IMR-90 (cell line): Measurements from ENCODE around the gene UBE2B. TPM values are rescaled to one million over a fixed set of nuclear protein-coding genes. Genes with fewer than 3 reads are reported as not detected.

Experiments
- ATAC-seq: fragments of 200-7000 bp; cut with Tn5 transposase; 2 replicates; pipeline ENCODE4 v1.9.1; 2020; ENCODE audit warnings: low read depth, mild to moderate bottlenecking, moderate library complexity
- BruUV-seq: library from RNA; stranded (reverse); fragments of 400-500 nt; replicated peaks from 2 replicates; lab custom pipeline; 2021; lab: Mats Ljungman, UMichigan
- CTCF ChIA-PET: fragments of 300-600 bp; formaldehyde crosslinking; extraction: SDS; loops from one replicate; lab custom pipeline; 2021; ENCODE audit warnings: antibody characterized with exemption; lab: Yijun Ruan, JAX
- POLR2A ChIA-PET: fragments of 300-600 bp; sonication (Branson Sonifier 250); formaldehyde crosslinking; loops from one replicate; lab custom pipeline; 2022; ENCODE audit warnings: antibody characterized with exemption; ENCODE audit not compliant: unreplicated experiment; lab: Charles Lee
- DNase-seq: peaks from one replicate; pipeline ENCODE4 v3.0.0; 2013
- H2AFZ ChIP-seq: replicated peaks from 2 replicates; pipeline ENCODE3; 2013; ENCODE audit warnings: low read length, mild to moderate bottlenecking; ENCODE audit not compliant: poor library complexity
- H2AK5ac ChIP-seq: 2 replicates; pipeline ENCODE4 v1.6.1; 2013; ENCODE audit warnings: low read depth, low read length, inconsistent platforms
- H2AK9ac ChIP-seq: replicated peaks from 2 replicates; pipeline ENCODE3; 2013; ENCODE audit warnings: mild to moderate bottlenecking, low read depth, low read length, moderate library complexity; ENCODE audit not compliant: poor library complexity
- H2BK120ac ChIP-seq: 2 replicates; pipeline ENCODE4 v1.6.1; 2013; ENCODE audit warnings: low read depth, low read length, inconsistent platforms
- H2BK15ac ChIP-seq: 3 replicates; pipeline ENCODE4 v1.6.1; 2013; ENCODE audit warnings: low read depth, low read length, inconsistent platforms
- H2BK20ac ChIP-seq: 2 replicates; pipeline ENCODE4 v1.6.1; 2013; ENCODE audit warnings: low read depth, mild to moderate bottlenecking, inconsistent platforms, low read length, moderate library complexity
- H2BK5ac ChIP-seq: 2 replicates; pipeline ENCODE4 v1.6.1; 2013; ENCODE audit warnings: mild to moderate bottlenecking, low read depth, low read length, inconsistent platforms; ENCODE audit not compliant: poor library complexity, severe bottlenecking
- H3K14ac ChIP-seq: replicated peaks from 2 replicates; pipeline ENCODE4 v1.6.1; 2013; ENCODE audit warnings: low read depth, low read length, inconsistent platforms
- H3K18ac ChIP-seq: 2 replicates; pipeline ENCODE4 v1.6.1; 2013; ENCODE audit warnings: low read depth, low read length, control low read depth
- H3K23ac ChIP-seq: 2 replicates; pipeline ENCODE4 v1.6.1; 2013; ENCODE audit warnings: low read depth, low read length, inconsistent platforms
- H3K27ac ChIP-seq: 2 replicates; pipeline ENCODE4 v1.5.1; 2013; ENCODE audit warnings: mild to moderate bottlenecking, control low read depth, low read length; ENCODE audit not compliant: insufficient read depth
- H3K27me3 ChIP-seq: 2 replicates; pipeline ENCODE4 v1.6.1; 2013; ENCODE audit warnings: low read length; ENCODE audit not compliant: control insufficient read depth, insufficient read depth
- H3K36me3 ChIP-seq: 2 replicates; pipeline ENCODE4 v1.6.1; 2013; ENCODE audit warnings: low read length, mixed read lengths; ENCODE audit not compliant: control insufficient read depth, insufficient read depth
- H3K4ac ChIP-seq: 2 replicates; pipeline ENCODE4 v1.6.1; 2013; ENCODE audit warnings: low read depth, low read length, inconsistent platforms
- H3K4me1 ChIP-seq: 2 replicates; pipeline ENCODE4 v1.6.1; 2013; ENCODE audit warnings: low read length, mixed read lengths; ENCODE audit not compliant: control insufficient read depth, insufficient read depth
- H3K4me2 ChIP-seq: 2 replicates; pipeline ENCODE4 v1.6.1; 2013; ENCODE audit warnings: low read depth, mild to moderate bottlenecking, control low read depth, low read length, moderate library complexity
- H3K4me3 ChIP-seq: 2 replicates; pipeline ENCODE4 v1.5.1; 2013; ENCODE audit warnings: low read depth, mild to moderate bottlenecking, control low read depth, low read length, moderate library complexity; ENCODE audit not compliant: insufficient read depth
- H3K56ac ChIP-seq: 2 replicates; pipeline ENCODE4 v1.6.1; 2013; ENCODE audit warnings: low read length, inconsistent platforms; ENCODE audit not compliant: insufficient read depth; ENCODE audit errors: extremely low read depth
- H3K79me1 ChIP-seq, 2 experiments: 2 replicates each; pipeline ENCODE4 v1.6.1; 2013; ENCODE audit warnings: low read length in 2 of 2, inconsistent platforms in 1 of 2, low read depth in 1 of 2
- H3K9ac ChIP-seq: 2 replicates; pipeline ENCODE4 v1.6.1; 2013; ENCODE audit warnings: low read depth, low read length, control low read depth
- H3K9me1 ChIP-seq: 2 replicates; pipeline ENCODE4 v1.6.1; 2013; ENCODE audit warnings: low read length, inconsistent platforms; ENCODE audit not compliant: insufficient read depth
- H3K9me3 ChIP-seq: 2 replicates; pipeline ENCODE4 v1.6.1; 2013; ENCODE audit warnings: low read length; ENCODE audit not compliant: control insufficient read depth, insufficient read depth
- H4K20me1 ChIP-seq: 2 replicates; pipeline ENCODE4 v1.6.1; 2013; ENCODE audit warnings: low read length, inconsistent platforms; ENCODE audit not compliant: insufficient read depth
- H4K5ac ChIP-seq: 2 replicates; pipeline ENCODE4 v1.6.1; 2013; ENCODE audit warnings: mild to moderate bottlenecking, low read depth, low read length, control low read depth
- H4K8ac ChIP-seq, 2 experiments: 2 replicates each; pipeline ENCODE4 v1.6.1; 2013; ENCODE audit warnings: low read depth in 2 of 2, low read length in 2 of 2, control low read depth in 1 of 2, inconsistent platforms in 1 of 2
- H4K91ac ChIP-seq: 2 replicates; pipeline ENCODE4 v1.6.1; 2013; ENCODE audit warnings: low read depth, low read length, inconsistent platforms; ENCODE audit not compliant: insufficient read depth
- BHLHE40 ChIP-seq: fragments of 150-350 bp; IDR thresholded peaks from 2 replicates; pipeline ENCODE4 v1.6.1; 2016; ENCODE audit warnings: mild to moderate bottlenecking, low read depth, low read length
- CTCF ChIP-seq: conservative IDR thresholded peaks from 2 replicates; pipeline ENCODE4 v1.5.1; 2012; ENCODE audit warnings: mild to moderate bottlenecking, low read depth, low read length, improper control_type of control experiment
- MXI1 ChIP-seq: IDR thresholded peaks from 2 replicates; pipeline ENCODE4 v1.6.1; 2012; ENCODE audit warnings: low read depth, mild to moderate bottlenecking, low read length, moderate library complexity, borderline replicate concordance
- RCOR1 ChIP-seq: IDR thresholded peaks from 2 replicates; pipeline ENCODE4 v1.6.1; 2012; ENCODE audit warnings: mild to moderate bottlenecking, low read length, improper control_type of control experiment; ENCODE audit not compliant: insufficient replicate concordance
- SMC3 ChIP-seq: fragments of 150-350 bp; IDR thresholded peaks from 2 replicates; pipeline ENCODE4 v1.6.1; 2016; ENCODE audit warnings: low read depth, mild to moderate bottlenecking, antibody characterized with exemption, low read length, moderate library complexity
- WGBS, 2 experiments: methylation state at CpG; one replicate each; pipeline versions ENCODE4 v1.1.5 to v1.1.7; 2013; ENCODE audit warnings: missing lambda C conversion rate in 2 of 2; ENCODE audit not compliant: insufficient read length in 1 of 2; ENCODE audit errors: extremely low coverage in 2 of 2; 5-methylcytosine and 5-hydroxymethylcytosine counted together
- dilution Hi-C: fragments of 300-500 bp; cut with HindIII; formaldehyde crosslinking; loops from one replicate; pipeline ENCODE4 v1.14.3; 2018; ENCODE audit warnings: low sequenced_read_pairs; ENCODE audit not compliant: unreplicated experiment
- in situ Hi-C: fragments of 300-500 bp; cut with MboI; formaldehyde crosslinking; loops from 3 replicates; pipeline ENCODE4 v1.14.3; 2019; ENCODE audit warnings: low sequenced_read_pairs, inconsistent platforms, mixed read lengths
- intact Hi-C: fragments of 100-400 bp; cut with micrococcal nuclease; formaldehyde crosslinking; loops from 2 replicates; pipeline ENCODE4 v1.10.0; 2022
- polyA plus RNA-seq, 3 experiments: library from polyadenylated mRNA; depleted of rRNA; stranded (reverse); fragments of >200 nt; gene quantifications; 2 replicates each; pipeline ENCODE4 v1.2.3, GENCODE V29; 2012; ENCODE audit warnings: low replicate concordance in 1 of 3
- total RNA-seq: library from RNA; depleted of rRNA; stranded (reverse); fragments of >200 nt; gene quantifications from 2 replicates; pipeline ENCODE4 v1.2.3, GENCODE V29; 2012

The UBE2B gene
- total and polyA plus RNA-seq, 2 of the 4 experiments (the other 2 are of a cell fraction) = 6.3 to 46.0 TPM

GRCh38 chr5:134387443-134387842 lies 16.1 kb downstream of the UBE2B start:
- DNase-seq (no peak), ATAC-seq (no peak)
- no peaks in the 10 kb centered on the region for H3K9me1 ChIP-seq
- peaks cover 51% of the 10 kb centered on the region for H3K36me3 ChIP-seq
- ChIA-PET CTCF (interaction anchor here (0.5 to 0.6 kb wide), 4 partner anchors 9 to 247 kb away, joined by 3 to 5 read pairs (median 4); no protein-coding TSS in a partner anchor), POLR2A (no interaction called here)
- no peak for TF ChIP-seq RCOR1
- no peak for TF ChIP-seq MXI1
- no peak for TF ChIP-seq CTCF
- TF ChIP-seq SMC3 = no peak
- TF ChIP-seq BHLHE40 = no peak
- H3K18ac ChIP-seq = no peak overlapping the region
- no TSS peak for BruUV-seq
- H3K4me2 ChIP-seq = no peak overlapping the region
- no peak overlapping the region for H3K4ac ChIP-seq
- peak overlapping the region; percentile 24; the same call in 1 of the 2 replicates for H3K23ac ChIP-seq
- H3K14ac ChIP-seq = no peak overlapping the region
- no peak overlapping the region for H2BK120ac ChIP-seq
- H3K27me3 ChIP-seq = no peaks in the 10 kb centered on the region
- no peak overlapping the region for H2AFZ ChIP-seq
- peaks cover 4% of the 10 kb centered on the region for H3K4me1 ChIP-seq
- H4K91ac ChIP-seq = no peak overlapping the region
- intact Hi-C loops (no loop called here), dilution Hi-C loops (no loop called here), in situ Hi-C loops (no loop called here)
- H3K9me3 ChIP-seq = no peaks in the 10 kb centered on the region
- no peak overlapping the region for H3K4me3 ChIP-seq
- H2BK5ac ChIP-seq = no peak overlapping the region
- no peak overlapping the region for H2BK20ac ChIP-seq
- H3K9ac ChIP-seq = no peak overlapping the region
- peaks cover 8% of the 10 kb centered on the region for H4K20me1 ChIP-seq
- H2AK5ac ChIP-seq = no peak overlapping the region
- H2AK9ac ChIP-seq = no peak overlapping the region
- H4K5ac ChIP-seq = no peak overlapping the region
- H4K8ac ChIP-seq = no peak overlapping the region
- H2BK15ac ChIP-seq = no peak overlapping the region
- no peak overlapping the region for H3K27ac ChIP-seq
- H3K79me1 ChIP-seq = peaks cover 10 to 35% of the 10 kb centered on the region in 2 experiments
- no peak overlapping the region for H3K56ac ChIP-seq
- 83% methylated on average over 1 of the region's 1 CpG; no CpG with 5 or more reads in 1 of the 2 experiments for WGBS, 2 experiments
